WI38 (cell line): Measurements from ENCODE around the gene ENTPD1.

Source experiments
- H3K4me3 ChIP-seq: 2 replicates; pipeline ENCODE4 v1.5.1; 2011; ENCODE audit warnings: low read depth, mild to moderate bottlenecking, control low read depth, low read length
- TF ChIP-seq, protein P1 (sequence below): IDR thresholded peaks from 2 replicates; pipeline ENCODE4 v1.5.1; 2012; ENCODE audit warnings: low read depth, mild to moderate bottlenecking, control low read depth, low read length

Gene ENTPD1

DNA sequence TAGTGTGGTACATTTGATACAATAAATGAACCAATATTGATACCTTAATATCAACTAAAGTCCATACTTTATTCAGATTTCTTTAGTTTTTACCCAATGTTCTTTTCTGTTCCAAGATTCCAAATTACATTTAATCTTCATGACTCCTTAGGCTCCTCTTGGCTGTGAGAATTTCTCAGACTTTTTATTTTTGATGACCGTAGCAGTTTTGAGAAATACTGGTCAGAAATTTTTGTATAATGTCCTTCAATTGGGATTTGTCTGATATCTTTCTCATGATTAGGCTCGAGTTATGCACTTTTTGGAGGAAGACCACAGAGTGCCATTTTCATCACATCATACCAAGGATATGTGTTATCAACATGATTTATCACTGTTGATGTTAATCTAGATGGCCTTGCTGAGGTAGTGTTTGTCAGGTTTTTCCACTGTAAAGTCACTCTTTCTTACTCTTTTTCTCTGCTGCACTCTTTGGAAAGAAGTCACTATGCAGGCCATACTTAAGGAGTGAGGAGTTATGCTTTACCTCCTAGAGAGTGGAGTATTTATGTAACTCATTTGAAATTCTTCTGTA is 12.9 kb upstream of the ENTPD1 start:
- H3K4me3 ChIP-seq = no peak overlapping the region
- TF ChIP-seq, protein P1, sequence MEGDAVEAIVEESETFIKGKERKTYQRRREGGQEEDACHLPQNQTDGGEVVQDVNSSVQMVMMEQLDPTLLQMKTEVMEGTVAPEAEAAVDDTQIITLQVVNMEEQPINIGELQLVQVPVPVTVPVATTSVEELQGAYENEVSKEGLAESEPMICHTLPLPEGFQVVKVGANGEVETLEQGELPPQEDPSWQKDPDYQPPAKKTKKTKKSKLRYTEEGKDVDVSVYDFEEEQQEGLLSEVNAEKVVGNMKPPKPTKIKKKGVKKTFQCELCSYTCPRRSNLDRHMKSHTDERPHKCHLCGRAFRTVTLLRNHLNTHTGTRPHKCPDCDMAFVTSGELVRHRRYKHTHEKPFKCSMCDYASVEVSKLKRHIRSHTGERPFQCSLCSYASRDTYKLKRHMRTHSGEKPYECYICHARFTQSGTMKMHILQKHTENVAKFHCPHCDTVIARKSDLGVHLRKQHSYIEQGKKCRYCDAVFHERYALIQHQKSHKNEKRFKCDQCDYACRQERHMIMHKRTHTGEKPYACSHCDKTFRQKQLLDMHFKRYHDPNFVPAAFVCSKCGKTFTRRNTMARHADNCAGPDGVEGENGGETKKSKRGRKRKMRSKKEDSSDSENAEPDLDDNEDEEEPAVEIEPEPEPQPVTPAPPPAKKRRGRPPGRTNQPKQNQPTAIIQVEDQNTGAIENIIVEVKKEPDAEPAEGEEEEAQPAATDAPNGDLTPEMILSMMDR = no peak

DNA sequence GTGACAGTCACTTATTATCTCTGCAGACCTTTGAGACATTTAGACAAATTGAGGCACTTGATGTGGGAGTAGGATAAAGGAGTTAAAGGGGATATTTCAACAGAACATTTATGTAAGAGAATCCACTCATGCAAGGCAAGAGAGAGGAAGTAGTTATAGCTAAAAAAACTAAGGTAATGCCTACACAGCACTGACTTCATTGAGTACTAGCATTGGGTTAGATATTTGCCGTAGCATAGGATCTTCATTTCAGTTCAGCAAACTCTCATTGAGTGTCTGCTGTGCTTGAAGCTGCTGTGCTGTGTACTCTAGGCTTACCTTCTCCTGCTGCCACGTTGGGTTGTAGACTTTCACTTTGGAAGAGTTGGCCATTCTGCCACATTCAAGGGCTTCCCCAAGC is 10.5 kb upstream of the ENTPD1 start:
- TF ChIP-seq, protein P1 = no peak
- no peak overlapping the region for H3K4me3 ChIP-seq

DNA sequence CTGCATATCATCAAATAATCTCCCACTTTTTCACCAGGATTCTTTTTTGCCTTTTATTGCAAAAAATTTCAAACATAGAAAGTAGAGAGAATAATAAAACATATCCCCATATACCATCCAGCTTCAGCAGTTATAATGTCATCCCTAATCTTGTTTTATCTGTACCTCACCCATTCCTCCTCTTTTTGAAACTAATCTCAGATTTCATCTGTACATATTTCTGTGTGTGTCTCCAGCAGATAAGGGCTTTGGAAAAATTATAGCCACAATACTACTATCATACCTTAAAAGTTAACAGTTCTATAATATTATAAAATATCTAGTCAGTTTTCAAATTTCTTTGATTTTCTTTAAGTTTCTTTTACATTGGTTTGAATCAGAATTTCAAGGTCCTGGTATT is 7.6 kb upstream of the ENTPD1 start:
- no peak overlapping the region for H3K4me3 ChIP-seq
- TF ChIP-seq, protein P1 = no peak

DNA sequence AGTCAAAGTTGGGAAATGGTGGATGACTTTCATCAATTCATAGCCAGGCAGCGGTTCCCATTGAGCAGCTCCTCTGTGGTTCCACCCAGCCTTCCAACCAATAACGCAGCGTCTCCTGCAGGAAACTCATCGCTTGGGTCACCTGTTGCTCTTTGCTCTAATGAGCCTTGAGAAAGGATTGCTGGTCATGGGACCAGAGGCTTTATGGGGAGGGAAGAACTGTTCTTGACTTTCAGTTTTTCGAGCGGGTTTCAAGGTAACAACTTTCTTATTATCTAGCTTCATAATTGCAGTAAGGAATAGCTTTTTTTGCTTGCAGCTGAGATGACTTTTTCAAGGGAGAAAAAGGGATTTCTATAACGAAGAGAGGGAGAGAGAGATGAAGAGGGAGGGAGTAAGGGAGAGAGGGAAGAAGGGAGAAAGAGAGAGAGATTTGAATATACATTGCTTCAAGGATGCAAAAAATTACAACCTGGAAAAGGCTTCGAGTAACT is 405 bp upstream of the ENTPD1 start:
- TF ChIP-seq, protein P1 = no peak
- H3K4me3 ChIP-seq = no peak overlapping the region

DNA sequence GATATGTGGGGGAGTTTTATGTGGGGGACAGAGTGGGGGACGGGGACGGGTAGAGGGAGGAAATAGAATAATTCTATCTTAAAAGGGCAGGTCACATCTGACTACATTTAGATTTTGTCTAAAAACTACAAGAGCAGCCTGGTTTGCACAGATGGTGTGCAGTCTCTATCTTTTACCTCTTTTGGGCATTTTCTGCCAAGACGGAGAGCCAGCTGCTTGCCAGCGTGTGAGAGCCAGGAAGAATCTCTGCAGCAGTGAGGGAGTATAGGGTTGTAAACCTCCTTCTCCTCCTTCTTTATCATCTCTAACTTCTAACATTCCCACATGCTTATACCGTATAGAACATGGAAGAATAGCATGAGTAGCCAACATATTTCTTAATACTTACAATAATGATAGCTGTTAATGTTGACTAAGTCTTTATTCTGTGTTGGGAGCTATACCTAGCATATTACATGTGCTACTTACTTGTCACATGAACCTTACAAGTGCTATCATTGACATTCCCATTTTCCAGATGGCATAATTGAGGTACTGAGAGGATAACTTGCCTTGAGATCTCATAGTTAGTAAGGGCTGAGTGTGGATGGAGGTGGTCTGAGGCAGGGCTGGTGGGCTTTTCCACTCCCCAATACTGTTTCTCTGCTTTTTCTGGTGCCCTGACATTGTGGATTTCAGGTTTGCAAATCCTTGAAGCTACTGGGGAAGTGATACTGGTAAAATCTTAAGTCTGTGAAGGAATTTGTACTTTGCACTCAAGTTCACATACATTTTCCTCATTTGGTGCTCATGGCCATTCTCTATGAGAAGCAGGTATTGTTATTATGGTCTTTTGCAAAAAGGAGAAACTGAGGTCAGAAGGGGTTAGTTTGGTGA is 1.1 kb downstream of the ENTPD1 start:
- H3K4me3 ChIP-seq = no peak overlapping the region

DNA sequence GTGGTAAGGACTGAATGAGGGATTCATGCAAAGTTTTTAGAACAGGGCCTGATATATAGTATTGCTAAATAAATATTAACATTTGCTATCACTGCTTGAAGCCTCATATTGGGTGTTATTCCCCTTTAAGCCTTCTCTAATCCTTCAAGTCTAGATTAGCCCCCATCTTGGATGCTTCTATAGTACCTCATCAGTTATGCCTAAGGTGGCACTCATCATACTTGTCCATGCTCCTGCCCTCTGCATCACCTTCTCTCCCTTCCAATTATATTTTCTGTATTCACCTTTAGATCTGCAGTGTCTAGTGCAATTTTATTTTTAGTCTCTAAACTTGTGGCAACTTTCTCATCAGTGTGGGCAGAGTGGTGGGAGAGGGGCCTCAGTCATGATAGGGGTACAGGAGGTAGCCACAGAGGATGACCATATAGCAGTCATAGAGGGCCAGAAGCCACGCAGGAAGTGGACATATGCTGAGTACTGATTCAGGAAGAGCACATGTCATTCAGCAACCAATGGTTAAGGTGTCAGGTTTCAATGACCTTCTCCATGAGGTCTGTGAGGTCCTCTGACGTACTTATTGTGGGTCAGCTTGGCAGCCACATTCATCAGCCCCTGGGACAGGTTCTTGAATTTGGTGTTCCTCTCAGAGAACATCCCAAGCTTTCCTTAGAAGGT is 2.5 kb downstream of the ENTPD1 start:
- TF ChIP-seq, protein P1 = no peak
- H3K4me3 ChIP-seq = no peak overlapping the region

More for the DNA sequence above, 1.1 kb downstream of the ENTPD1 start:
- TF ChIP-seq, protein P1 = no peak

DNA sequence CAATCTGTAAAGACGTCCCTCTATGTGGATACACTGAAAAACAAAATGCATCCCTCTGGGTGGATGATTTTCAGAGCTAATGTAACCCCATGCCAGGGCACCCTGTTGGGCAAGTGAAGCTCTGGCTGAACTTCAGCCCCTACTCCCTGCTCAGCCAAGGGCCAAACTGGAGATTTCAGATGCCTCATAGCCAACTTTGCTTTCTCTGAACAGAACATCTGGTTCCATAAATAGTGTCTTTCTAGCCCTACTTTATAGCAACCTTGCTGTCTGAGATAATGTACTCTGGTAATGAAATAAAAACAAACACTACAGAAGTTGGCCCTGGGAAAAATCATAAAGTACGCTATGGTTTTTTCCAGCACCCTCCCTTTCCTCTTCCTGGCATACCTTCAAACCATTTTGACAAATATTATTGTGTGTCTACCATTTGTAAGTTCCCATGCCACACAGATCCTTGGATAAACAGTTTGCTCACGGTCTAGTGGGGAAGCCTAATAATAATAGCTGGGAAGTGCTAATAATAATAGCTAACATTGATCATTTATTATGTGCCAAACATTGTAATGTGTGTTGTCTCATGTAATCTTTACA is 3.4 kb downstream of the ENTPD1 start:
- TF ChIP-seq, protein P1 = no peak
- H3K4me3 ChIP-seq = no peak overlapping the region
